ENCODE results near the gene HOXC10. TPM values are rescaled to one million over a fixed set of nuclear protein-coding genes. Genes with fewer than 3 reads are reported as not detected.

HOXC10 gene
- polyA plus RNA-seq, 3 donors: not detected

- H3K9ac ChIP-seq (ENCODE audit: insufficient read depth, low read length, poor library complexity, severe bottlenecking): no peak overlapping the region
- H3K27ac ChIP-seq (ENCODE audit: low read depth in 1 of 2, low read length in 2 of 2): no peak overlapping the region
- H3K4me1 ChIP-seq (ENCODE audit: control insufficient read depth in 1 of 2, insufficient read depth in 2 of 2, low read length in 2 of 2): peaks cover 6% of the 10 kb centered on the region in 2 donors
- no peaks in the 10 kb centered on the region for H3K79me2 ChIP-seq (ENCODE audit: insufficient read depth, low read length)
- H3K9me3 Mint-ChIP-seq: peaks cover 0 to 45% (median 11%) of the 10 kb centered on the region in 7 donors
- H3K4me2 ChIP-seq (replicated peaks; ENCODE audit: extremely low read depth, low read length, poor library complexity, severe bottlenecking): no peak overlapping the region
- H2AFZ ChIP-seq (ENCODE audit: insufficient read depth, low read depth, low read length, poor library complexity, severe bottlenecking): no peak overlapping the region
- H3K36me3 ChIP-seq (replicated peaks in 1 of 2; ENCODE audit: control insufficient read depth in 1 of 2, insufficient read depth in 2 of 2, low read length in 2 of 2): no peaks in the 10 kb centered on the region
- peaks cover 28% of the 10 kb centered on the region for H3K4me1 Mint-ChIP-seq
- TF ChIP-seq CTCF (IDR thresholded peaks at IDR 0.05): no peak
- peaks cover under 1 to 46% of the 10 kb centered on the region in 2 donors for H3K9me3 ChIP-seq (replicated peaks in 1 of 2; ENCODE audit: control insufficient read depth in 1 of 2, insufficient read depth in 1 of 2, low read length in 2 of 2)
- no CpG with 5 or more reads among the region's 14 CpGs for WGBS (ENCODE audit: insufficient coverage)
- H3K27ac Mint-ChIP-seq: peak overlapping the region in 1 of 7 donors; percentile 60
- peaks cover 97 to 98% (median 98%) of the 10 kb centered on the region in 3 donors for H3K27me3 Mint-ChIP-seq (ENCODE audit: low read depth in 3 of 3)
- H3K4me3 Mint-ChIP-seq: peak overlapping the region in 1 of 2 donors; percentile 81
- intact Hi-C loops (cut with micrococcal nuclease): no loop called here
- no peak for DNase-seq
- H4K20me1 ChIP-seq (ENCODE audit: insufficient read depth, low read length): no peaks in the 10 kb centered on the region
- peaks cover 3 to 6% of the 10 kb centered on the region in 2 donors for H3K36me3 Mint-ChIP-seq
- peaks cover 93 to 99% of the 10 kb centered on the region in 2 donors for H3K27me3 ChIP-seq (ENCODE audit: control insufficient read depth in 2 of 2, insufficient read depth in 2 of 2, low read length in 2 of 2)
- no peak overlapping the region for H3K4me3 ChIP-seq (replicated peaks in 1 of 3; ENCODE audit: low read depth in 2 of 3, low read length in 3 of 3)
Measured at GRCh38 chr12:54011665-54012532, 27.0 kb downstream of the HOXC10 start.

GRCh38 chr12:54012631-54013409, 27.9 kb downstream of the HOXC10 start:
- Mint-ChIP-seq H3K36me3 (peaks cover 2 to 6% of the 10 kb centered on the region in 2 donors), H3K9me3 (peaks cover 0 to 49% (median 15%) of the 10 kb centered on the region in 7 donors), H3K4me3 (peak overlapping the region in 1 of 2 donors; percentile 49), H3K4me1 (peaks cover 28% of the 10 kb centered on the region), H3K27me3 (ENCODE audit: low read depth in 3 of 3) (peaks cover 97 to 98% (median 98%) of the 10 kb centered on the region in 3 donors), H3K27ac (peak overlapping the region in 1 of 7 donors; percentile 53)
- no peaks in the 10 kb centered on the region for H4K20me1 ChIP-seq (ENCODE audit: insufficient read depth, low read length)
- no peak overlapping the region for H3K9ac ChIP-seq (ENCODE audit: insufficient read depth, low read length, poor library complexity, severe bottlenecking)
- no peak for DNase-seq
- H3K4me1 ChIP-seq (ENCODE audit: control insufficient read depth in 1 of 2, insufficient read depth in 2 of 2, low read length in 2 of 2): peaks cover 5 to 7% of the 10 kb centered on the region in 2 donors
- H3K27ac ChIP-seq (ENCODE audit: low read depth in 1 of 2, low read length in 2 of 2): no peak overlapping the region
- H3K27me3 ChIP-seq (ENCODE audit: control insufficient read depth in 2 of 2, insufficient read depth in 2 of 2, low read length in 2 of 2): peaks cover 93 to 99% of the 10 kb centered on the region in 2 donors
- H2AFZ ChIP-seq (ENCODE audit: insufficient read depth, low read depth, low read length, poor library complexity, severe bottlenecking): no peak overlapping the region
- H3K79me2 ChIP-seq (ENCODE audit: insufficient read depth, low read length): no peaks in the 10 kb centered on the region
- no peak for TF ChIP-seq CTCF (IDR thresholded peaks at IDR 0.05)
- peaks cover 1 to 43% of the 10 kb centered on the region in 2 donors for H3K9me3 ChIP-seq (replicated peaks in 1 of 2; ENCODE audit: control insufficient read depth in 1 of 2, insufficient read depth in 1 of 2, low read length in 2 of 2)
- intact Hi-C loops (cut with micrococcal nuclease): no loop called here
- H3K36me3 ChIP-seq (replicated peaks in 1 of 2; ENCODE audit: control insufficient read depth in 1 of 2, insufficient read depth in 2 of 2, low read length in 2 of 2): no peaks in the 10 kb centered on the region
- no peak overlapping the region for H3K4me3 ChIP-seq (replicated peaks in 1 of 3; ENCODE audit: low read depth in 2 of 3, low read length in 3 of 3)
- H3K4me2 ChIP-seq (replicated peaks; ENCODE audit: extremely low read depth, low read length, poor library complexity, severe bottlenecking): no peak overlapping the region
- no CpG with 5 or more reads among the region's 6 CpGs for WGBS (ENCODE audit: insufficient coverage)

Measured in CD14-positive monocyte (primary cell).